NCI-H1105 (cell line): ENCODE measurements around the gene EEF1G.
A peak's percentile ranks its signal among the peaks of the same experiment; 100 is the strongest.
"Not testable (repeated sequence)": the region's sequence is repeated elsewhere in the genome, so short reads cannot be mapped to it uniquely, and the experiment has no call there.

ENCODE experiments used
- DNase-seq: peaks from one replicate; lab custom pipeline; 2025; lab: John Stamatoyannopoulos, UW

EEF1G gene

GRCh38 chr11:62573592-62574362, at the start of gene EEF1G:
Gene EEF1G (minus strand): TSS chr11:62573891. CDS start chr11:62573842, 49 bp downstream.
- DNase-seq = peak; percentile 99

GRCh38 chr11:62622476-62623089, 48.9 kb upstream of the EEF1G start:
- DNase-seq = no peak

- DNase-seq = peak; percentile 99
These were observed 48.1 kb upstream of the EEF1G start, which contains the start of gene B3GAT3 for GRCh38 chr11:62621567-62622470. Gene B3GAT3 (minus strand): TSS chr11:62621986. CDS start chr11:62621947, 39 bp downstream.

- DNase-seq = no peak
These were observed 47.4 kb upstream of the EEF1G start for GRCh38 chr11:62621027-62621566.

GRCh38 chr11:62616957-62617356, 43.3 kb upstream of the EEF1G start:
- DNase-seq = not testable (repeated sequence)

- DNase-seq = no peak
These were observed 41.8 kb upstream of the EEF1G start for GRCh38 chr11:62615521-62615920.

GRCh38 chr11:62614275-62614674, 40.6 kb upstream of the EEF1G start:
- no peak for DNase-seq

GRCh38 chr11:62613291-62613778, 39.6 kb upstream of the EEF1G start:
- no peak for DNase-seq

- peak; percentile 86 for DNase-seq
These were observed 38.9 kb upstream of the EEF1G start, which contains the start of the genes EML3 and ROM1 for GRCh38 chr11:62612366-62613290. Gene EML3 (minus strand): TSS chr11:62612775. CDS start chr11:62612457, 318 bp downstream. Gene ROM1 (plus strand): TSS chr11:62613257. CDS start chr11:62613282, 25 bp downstream.

- no peak for DNase-seq
These were observed 38.1 kb upstream of the EEF1G start for GRCh38 chr11:62611705-62612365.

GRCh38 chr11:62610814-62611704, 37.4 kb upstream of the EEF1G start:
- DNase-seq = no peak

- DNase-seq = no peak
These were observed 36.7 kb upstream of the EEF1G start for GRCh38 chr11:62610403-62610802.

- DNase-seq = no peak
These were observed 35.1 kb upstream of the EEF1G start for GRCh38 chr11:62608776-62609175.

GRCh38 chr11:62607714-62608113, 34.0 kb upstream of the EEF1G start:
- no peak for DNase-seq

GRCh38 chr11:62605902-62606301, 32.2 kb upstream of the EEF1G start:
- no peak for DNase-seq

- DNase-seq = no peak
These were observed 31.8 kb upstream of the EEF1G start for GRCh38 chr11:62605467-62605866.

GRCh38 chr11:62604460-62605120, 30.9 kb upstream of the EEF1G start:
- no peak for DNase-seq

- DNase-seq = no peak
These were observed 30.1 kb upstream of the EEF1G start for GRCh38 chr11:62603776-62604299.
